ENCODE measurements around the gene RTP5.

Gene RTP5

DNA sequence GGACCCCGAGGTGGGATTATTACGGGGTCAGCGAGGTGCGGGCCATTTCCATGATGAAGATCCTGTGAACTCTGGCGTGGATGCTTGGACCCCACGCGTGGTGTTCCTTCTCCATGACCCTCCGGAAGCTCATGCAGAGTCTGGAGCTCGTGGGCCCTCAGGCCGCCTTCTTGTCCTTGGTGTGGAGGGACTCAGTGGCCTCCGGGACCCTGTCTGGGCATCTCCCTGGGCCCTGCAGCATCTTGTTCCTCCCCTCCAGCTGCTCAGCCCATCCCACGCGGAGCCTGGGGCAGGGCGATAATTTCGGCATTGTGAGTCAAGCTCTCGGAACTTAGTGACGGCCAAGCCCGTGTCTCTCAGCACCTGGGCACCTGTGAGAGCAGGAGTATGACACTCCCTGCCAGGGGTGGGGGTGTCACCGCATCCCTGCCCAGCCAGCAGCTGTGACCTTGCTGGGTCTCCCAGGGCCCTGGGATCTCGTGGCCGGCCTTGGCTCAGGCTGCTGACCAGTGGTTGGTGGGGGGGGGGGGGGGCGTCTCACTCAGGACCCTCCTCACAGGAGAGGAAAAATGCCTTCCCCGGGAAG is 24.6 kb downstream of the RTP5 start:
- Histone ChIP-seq H3K9ac (ENCODE audit: low read depth, low read length) (no peak overlapping the region), H3K27me3 (ENCODE audit: insufficient read depth, low read length) (no peaks in the 10 kb centered on the region), H3K4me3 (ENCODE audit: low read length) (no peak overlapping the region), H3K9me3 (ENCODE audit: insufficient read depth, low read depth, low read length) (no peaks in the 10 kb centered on the region), H3K4me1 (ENCODE audit: insufficient read depth, low read length) (0 out of 2 replicates have a peak, but pooled peaks cover 4% of the 10 kb centered on the region), H3K27ac (ENCODE audit: low read depth, low read length) (no peak overlapping the region), H3K36me3 (ENCODE audit: insufficient read depth, low read length) (no peaks in the 10 kb centered on the region)
- WGBS: 88% methylated on average over 23 of the region's 23 CpGs

GRCh38 chr2:241894681-241895426 is 25.3 kb downstream of the RTP5 start:
- Histone ChIP-seq H3K27me3 (ENCODE audit: insufficient read depth, low read length) (no peaks in the 10 kb centered on the region), H3K4me1 (ENCODE audit: insufficient read depth, low read length) (0 out of 2 replicates have a peak, but pooled peaks cover 4% of the 10 kb centered on the region), H3K36me3 (ENCODE audit: insufficient read depth, low read length) (no peaks in the 10 kb centered on the region), H3K4me3 (ENCODE audit: low read length) (no peak overlapping the region), H3K27ac (ENCODE audit: low read depth, low read length) (no peak overlapping the region), H3K9me3 (ENCODE audit: insufficient read depth, low read depth, low read length) (no peaks in the 10 kb centered on the region), H3K9ac (ENCODE audit: low read depth, low read length) (no peak overlapping the region)
- 93% methylated on average over 28 of the region's 28 CpGs for WGBS

GRCh38 chr2:241895427-241895711 is 25.8 kb downstream of the RTP5 start:
- Histone ChIP-seq H3K27ac (ENCODE audit: low read depth, low read length) (no peak overlapping the region; the same call in 1 of the 2 replicates), H3K36me3 (ENCODE audit: insufficient read depth, low read length) (no peaks in the 10 kb centered on the region), H3K4me1 (ENCODE audit: insufficient read depth, low read length) (0 out of 2 replicates have a peak, but pooled peaks cover 4% of the 10 kb centered on the region), H3K27me3 (ENCODE audit: insufficient read depth, low read length) (no peaks in the 10 kb centered on the region), H3K4me3 (ENCODE audit: low read length) (no peak overlapping the region), H3K9me3 (ENCODE audit: insufficient read depth, low read depth, low read length) (no peaks in the 10 kb centered on the region), H3K9ac (ENCODE audit: low read depth, low read length) (no peak overlapping the region)
- WGBS: 79% methylated on average over 11 of the region's 11 CpGs

- Histone ChIP-seq H3K9me3 (ENCODE audit: insufficient read depth, low read depth, low read length) (no peaks in the 10 kb centered on the region), H3K27me3 (ENCODE audit: insufficient read depth, low read length) (peaks cover 4% of the 10 kb centered on the region; the same call in 1 of the 2 replicates), H3K4me3 (ENCODE audit: low read length) (no peak overlapping the region), H3K9ac (ENCODE audit: low read depth, low read length) (no peak overlapping the region), H3K36me3 (ENCODE audit: insufficient read depth, low read length) (no peaks in the 10 kb centered on the region), H3K4me1 (ENCODE audit: insufficient read depth, low read length) (0 out of 2 replicates have a peak, but pooled peaks cover 4% of the 10 kb centered on the region), H3K27ac (ENCODE audit: low read depth, low read length) (no peak overlapping the region; the same call in 1 of the 2 replicates)
- 80% methylated on average over 26 of the region's 26 CpGs for WGBS
Measured at GRCh38 chr2:241895712-241896641, 26.4 kb downstream of the RTP5 start.

DNA sequence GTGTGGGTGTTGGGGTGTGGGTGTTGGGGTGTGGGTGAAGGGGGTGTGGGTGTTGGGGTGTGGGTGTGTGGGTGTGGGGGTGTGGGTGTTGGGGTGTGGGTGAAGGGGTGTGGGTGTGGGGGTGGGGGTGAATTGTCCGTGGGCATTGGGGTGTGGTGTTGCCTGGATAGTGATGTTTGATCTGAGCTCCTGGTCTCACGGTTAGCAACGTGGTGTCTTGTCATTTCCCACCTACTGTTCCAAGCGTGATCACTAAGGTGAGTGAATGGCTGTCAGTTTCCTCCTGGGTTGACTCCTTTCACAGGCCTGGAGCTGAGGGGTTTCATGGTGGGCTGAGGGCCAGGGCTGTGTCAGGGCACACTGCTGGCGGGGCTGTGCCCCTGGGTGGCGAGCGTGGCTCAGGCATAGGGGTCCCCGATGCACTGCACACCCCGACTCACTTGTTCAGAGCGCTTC is 27.2 kb downstream of the RTP5 start:
- Histone ChIP-seq H3K4me1 (ENCODE audit: insufficient read depth, low read length) (peaks cover 9% of the 10 kb centered on the region; the same call in 1 of the 2 replicates), H3K4me3 (ENCODE audit: low read length) (no peak overlapping the region), H3K27ac (ENCODE audit: low read depth, low read length) (no peak overlapping the region), H3K9ac (ENCODE audit: low read depth, low read length) (no peak overlapping the region), H3K36me3 (ENCODE audit: insufficient read depth, low read length) (no peaks in the 10 kb centered on the region), H3K9me3 (ENCODE audit: insufficient read depth, low read depth, low read length) (no peaks in the 10 kb centered on the region), H3K27me3 (ENCODE audit: insufficient read depth, low read length) (peaks cover 9% of the 10 kb centered on the region)
- WGBS: 89% methylated on average over 10 of the region's 10 CpGs

DNA sequence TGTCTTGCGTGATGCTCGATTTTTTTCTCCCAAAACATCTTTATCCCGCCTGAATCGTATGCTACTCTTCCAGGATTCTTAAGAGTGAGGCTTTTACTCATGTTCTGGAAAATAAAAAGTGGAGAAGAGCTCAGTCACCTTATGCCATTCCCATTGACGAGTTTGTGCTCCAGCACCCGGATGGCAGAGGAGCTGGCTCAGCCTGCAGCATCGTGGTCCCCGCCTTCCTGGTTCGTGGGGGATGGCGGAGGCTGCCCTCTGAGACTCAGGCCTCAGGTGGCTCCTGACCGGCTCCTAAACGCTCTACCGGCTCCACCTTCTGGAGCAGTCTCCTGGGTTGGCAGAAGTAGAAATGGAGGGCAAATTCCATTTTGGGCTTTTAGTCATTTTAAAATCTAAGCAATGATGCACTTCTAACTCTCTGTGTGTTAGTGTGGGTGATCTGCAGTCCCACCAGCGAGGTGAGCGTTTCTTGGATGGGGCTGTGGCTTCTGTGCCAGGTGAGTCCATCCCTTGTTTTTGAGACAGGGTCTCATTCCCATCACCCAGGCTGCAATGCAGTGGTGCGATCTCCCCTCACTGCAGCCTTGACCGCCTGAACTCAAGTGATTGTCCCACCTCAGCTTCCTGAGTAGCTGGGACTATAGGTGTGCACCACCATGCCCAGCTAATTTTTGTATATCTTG is 27.8 kb downstream of the RTP5 start:
- no peak overlapping the region for H3K4me3 ChIP-seq (ENCODE audit: low read length)
- H3K27me3 ChIP-seq (ENCODE audit: insufficient read depth, low read length): peaks cover 13% of the 10 kb centered on the region
- no peaks in the 10 kb centered on the region for H3K9me3 ChIP-seq (ENCODE audit: insufficient read depth, low read depth, low read length)
- H3K27ac ChIP-seq (ENCODE audit: low read depth, low read length): no peak overlapping the region
- no peaks in the 10 kb centered on the region for H3K36me3 ChIP-seq (ENCODE audit: insufficient read depth, low read length)
- H3K4me1 ChIP-seq (ENCODE audit: insufficient read depth, low read length): peaks cover 9% of the 10 kb centered on the region; the same call in 1 of the 2 replicates
- H3K9ac ChIP-seq (ENCODE audit: low read depth, low read length): no peak overlapping the region
- WGBS: 89% methylated on average over 17 of the region's 17 CpGs

DNA sequence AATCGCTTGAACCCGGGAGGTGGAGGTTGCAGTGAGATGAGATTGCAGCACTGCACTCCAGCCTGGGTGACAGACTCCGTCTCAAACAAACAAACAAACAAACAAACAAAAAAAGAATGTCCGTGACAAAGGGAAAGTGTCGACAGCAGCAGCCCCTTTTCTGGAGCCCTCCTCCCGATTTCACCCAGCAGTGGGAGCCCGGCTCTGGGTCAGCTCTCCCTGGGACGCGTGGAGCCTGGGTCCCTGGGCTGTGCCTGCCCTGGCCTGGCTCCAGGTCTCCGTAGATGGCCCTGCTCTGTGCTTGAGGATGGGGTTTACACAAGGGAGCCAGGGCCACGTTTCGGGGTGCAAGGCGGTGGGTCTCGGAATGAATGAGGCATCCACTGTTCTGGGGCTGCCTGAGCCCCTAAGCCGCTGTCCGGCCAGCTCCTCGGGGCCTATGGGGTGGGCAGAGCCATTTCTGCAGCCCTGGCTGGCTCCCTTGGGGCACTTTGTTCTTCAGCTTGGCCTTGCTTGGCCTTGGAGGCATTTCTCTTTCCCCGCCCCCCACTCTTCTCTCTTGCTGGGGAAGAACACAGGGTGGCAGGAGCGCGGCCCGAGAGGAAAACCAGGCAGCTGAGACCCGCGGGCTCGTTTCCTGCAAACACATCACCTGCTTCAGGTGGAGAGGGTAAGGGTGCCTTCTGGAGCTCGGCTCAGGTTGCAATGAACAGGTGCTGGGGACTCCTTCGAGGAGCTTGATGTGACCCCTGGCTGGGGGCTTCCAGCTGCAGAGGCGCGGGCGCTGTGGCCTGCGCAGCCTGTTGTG is 29.1 kb downstream of the RTP5 start:
- peaks cover 15% of the 10 kb centered on the region; the same call in 1 of the 2 replicates for H3K4me1 ChIP-seq (ENCODE audit: insufficient read depth, low read length)
- no peak overlapping the region for H3K4me3 ChIP-seq (ENCODE audit: low read length)
- no peaks in the 10 kb centered on the region for H3K36me3 ChIP-seq (ENCODE audit: insufficient read depth, low read length)
- no peak overlapping the region for H3K9ac ChIP-seq (ENCODE audit: low read depth, low read length)
- H3K27me3 ChIP-seq (ENCODE audit: insufficient read depth, low read length): peaks cover 21% of the 10 kb centered on the region
- no peaks in the 10 kb centered on the region for H3K9me3 ChIP-seq (ENCODE audit: insufficient read depth, low read depth, low read length)
- WGBS: 86% methylated on average over 30 of the region's 30 CpGs
- H3K27ac ChIP-seq (ENCODE audit: low read depth, low read length): no peak overlapping the region

- Histone ChIP-seq H3K27me3 (ENCODE audit: insufficient read depth, low read length) (peaks cover 21% of the 10 kb centered on the region), H3K36me3 (ENCODE audit: insufficient read depth, low read length) (no peaks in the 10 kb centered on the region), H3K4me1 (ENCODE audit: insufficient read depth, low read length) (peaks cover 15% of the 10 kb centered on the region; the same call in 1 of the 2 replicates), H3K9ac (ENCODE audit: low read depth, low read length) (no peak overlapping the region), H3K9me3 (ENCODE audit: insufficient read depth, low read depth, low read length) (no peaks in the 10 kb centered on the region), H3K4me3 (ENCODE audit: low read length) (no peak overlapping the region), H3K27ac (ENCODE audit: low read depth, low read length) (no peak overlapping the region)
- 92% methylated on average over 32 of the region's 32 CpGs for whole genome bisulfite sequencing
Measured at GRCh38 chr2:241900251-241901017, 30.9 kb downstream of the RTP5 start.

DNA sequence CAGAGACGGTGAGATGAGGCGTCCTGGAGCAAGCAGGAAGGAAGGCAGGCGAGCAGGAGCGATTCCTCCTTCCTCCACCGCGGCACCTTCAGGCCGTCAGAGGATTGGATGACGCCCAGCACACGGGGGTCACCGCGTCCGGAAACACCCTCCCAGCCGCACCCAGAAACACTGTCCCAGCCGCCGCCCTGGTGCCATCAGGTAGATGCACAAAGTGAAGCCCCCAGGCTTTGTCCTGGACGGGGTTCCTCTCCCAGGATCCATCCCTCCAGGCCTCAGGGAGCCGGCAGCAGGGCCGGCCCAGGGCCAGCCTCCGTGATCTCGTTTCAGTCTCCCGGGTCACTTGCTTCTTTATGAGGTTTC is 31.5 kb downstream of the RTP5 start:
- 82% methylated on average over 21 of the region's 21 CpGs for WGBS
- H3K9ac ChIP-seq (ENCODE audit: low read depth, low read length): no peak overlapping the region

More for the DNA sequence above, 31.5 kb downstream of the RTP5 start:
- peaks cover 21% of the 10 kb centered on the region for H3K27me3 ChIP-seq (ENCODE audit: insufficient read depth, low read length)
- H3K4me1 ChIP-seq (ENCODE audit: insufficient read depth, low read length): peaks cover 15% of the 10 kb centered on the region; the same call in 1 of the 2 replicates
- H3K4me3 ChIP-seq (ENCODE audit: low read length): no peak overlapping the region
- H3K36me3 ChIP-seq (ENCODE audit: insufficient read depth, low read length): no peaks in the 10 kb centered on the region
- H3K27ac ChIP-seq (ENCODE audit: low read depth, low read length): no peak overlapping the region
- no peaks in the 10 kb centered on the region for H3K9me3 ChIP-seq (ENCODE audit: insufficient read depth, low read depth, low read length)
